IMR-90 (cell line): ENCODE results near the gene OR52W1. TPM values are rescaled to one million over a fixed set of nuclear protein-coding genes. Genes with fewer than 3 reads are reported as not detected.

Experiments
- ATAC-seq: fragments of 200-7000 bp; cut with Tn5 transposase; 2 replicates; pipeline ENCODE4 v1.9.1; 2020; ENCODE audit warnings: low read depth, mild to moderate bottlenecking, moderate library complexity
- Bru-seq: library from RNA; stranded (reverse); fragments of 400-500 nt; gene quantifications from one replicate; lab custom pipeline; 2021; lab: Mats Ljungman, UMichigan
- BruChase-seq, 2 experiments: library from RNA; stranded (reverse); fragments of 400-500 nt; gene quantifications; one replicate each; lab custom pipeline; 2021; lab: Mats Ljungman, UMichigan
- BruUV-seq: library from RNA; stranded (reverse); fragments of 400-500 nt; replicated peaks from 2 replicates; lab custom pipeline; 2021; lab: Mats Ljungman, UMichigan
- CTCF ChIA-PET: fragments of 300-600 bp; formaldehyde crosslinking; extraction: SDS; loops from one replicate; lab custom pipeline; 2021; ENCODE audit warnings: antibody characterized with exemption; lab: Yijun Ruan, JAX
- POLR2A ChIA-PET: fragments of 300-600 bp; sonication (Branson Sonifier 250); formaldehyde crosslinking; loops from one replicate; lab custom pipeline; 2022; ENCODE audit warnings: antibody characterized with exemption; ENCODE audit not compliant: unreplicated experiment; lab: Charles Lee
- DNase-seq: peaks from one replicate; pipeline ENCODE4 v3.0.0; 2013
- H2AFZ ChIP-seq: replicated peaks from 2 replicates; pipeline ENCODE3; 2013; ENCODE audit warnings: low read length, mild to moderate bottlenecking; ENCODE audit not compliant: poor library complexity
- H2AK5ac ChIP-seq: 2 replicates; pipeline ENCODE4 v1.6.1; 2013; ENCODE audit warnings: low read depth, low read length, inconsistent platforms
- H2AK9ac ChIP-seq: replicated peaks from 2 replicates; pipeline ENCODE3; 2013; ENCODE audit warnings: mild to moderate bottlenecking, low read depth, low read length, moderate library complexity; ENCODE audit not compliant: poor library complexity
- H2BK120ac ChIP-seq: 2 replicates; pipeline ENCODE4 v1.6.1; 2013; ENCODE audit warnings: low read depth, low read length, inconsistent platforms
- H2BK15ac ChIP-seq: 3 replicates; pipeline ENCODE4 v1.6.1; 2013; ENCODE audit warnings: low read depth, low read length, inconsistent platforms
- H2BK20ac ChIP-seq: 2 replicates; pipeline ENCODE4 v1.6.1; 2013; ENCODE audit warnings: low read depth, mild to moderate bottlenecking, inconsistent platforms, low read length, moderate library complexity
- H2BK5ac ChIP-seq: 2 replicates; pipeline ENCODE4 v1.6.1; 2013; ENCODE audit warnings: mild to moderate bottlenecking, low read depth, low read length, inconsistent platforms; ENCODE audit not compliant: poor library complexity, severe bottlenecking
- H3K14ac ChIP-seq: replicated peaks from 2 replicates; pipeline ENCODE4 v1.6.1; 2013; ENCODE audit warnings: low read depth, low read length, inconsistent platforms
- H3K18ac ChIP-seq: 2 replicates; pipeline ENCODE4 v1.6.1; 2013; ENCODE audit warnings: low read depth, low read length, control low read depth
- H3K23ac ChIP-seq: 2 replicates; pipeline ENCODE4 v1.6.1; 2013; ENCODE audit warnings: low read depth, low read length, inconsistent platforms
- H3K27ac ChIP-seq: 2 replicates; pipeline ENCODE4 v1.5.1; 2013; ENCODE audit warnings: mild to moderate bottlenecking, control low read depth, low read length; ENCODE audit not compliant: insufficient read depth
- H3K27me3 ChIP-seq: 2 replicates; pipeline ENCODE4 v1.6.1; 2013; ENCODE audit warnings: low read length; ENCODE audit not compliant: control insufficient read depth, insufficient read depth
- H3K36me3 ChIP-seq: 2 replicates; pipeline ENCODE4 v1.6.1; 2013; ENCODE audit warnings: low read length, mixed read lengths; ENCODE audit not compliant: control insufficient read depth, insufficient read depth
- H3K4ac ChIP-seq: 2 replicates; pipeline ENCODE4 v1.6.1; 2013; ENCODE audit warnings: low read depth, low read length, inconsistent platforms
- H3K4me1 ChIP-seq: 2 replicates; pipeline ENCODE4 v1.6.1; 2013; ENCODE audit warnings: low read length, mixed read lengths; ENCODE audit not compliant: control insufficient read depth, insufficient read depth
- H3K4me2 ChIP-seq: 2 replicates; pipeline ENCODE4 v1.6.1; 2013; ENCODE audit warnings: low read depth, mild to moderate bottlenecking, control low read depth, low read length, moderate library complexity
- H3K4me3 ChIP-seq: 2 replicates; pipeline ENCODE4 v1.5.1; 2013; ENCODE audit warnings: low read depth, mild to moderate bottlenecking, control low read depth, low read length, moderate library complexity; ENCODE audit not compliant: insufficient read depth
- H3K56ac ChIP-seq: 2 replicates; pipeline ENCODE4 v1.6.1; 2013; ENCODE audit warnings: low read length, inconsistent platforms; ENCODE audit not compliant: insufficient read depth; ENCODE audit errors: extremely low read depth
- H3K79me1 ChIP-seq, 2 experiments: 2 replicates each; pipeline ENCODE4 v1.6.1; 2013; ENCODE audit warnings: low read length in 2 of 2, inconsistent platforms in 1 of 2, low read depth in 1 of 2
- H3K9ac ChIP-seq: 2 replicates; pipeline ENCODE4 v1.6.1; 2013; ENCODE audit warnings: low read depth, low read length, control low read depth
- H3K9me1 ChIP-seq: 2 replicates; pipeline ENCODE4 v1.6.1; 2013; ENCODE audit warnings: low read length, inconsistent platforms; ENCODE audit not compliant: insufficient read depth
- H3K9me3 ChIP-seq: 2 replicates; pipeline ENCODE4 v1.6.1; 2013; ENCODE audit warnings: low read length; ENCODE audit not compliant: control insufficient read depth, insufficient read depth
- H4K20me1 ChIP-seq: 2 replicates; pipeline ENCODE4 v1.6.1; 2013; ENCODE audit warnings: low read length, inconsistent platforms; ENCODE audit not compliant: insufficient read depth
- H4K5ac ChIP-seq: 2 replicates; pipeline ENCODE4 v1.6.1; 2013; ENCODE audit warnings: mild to moderate bottlenecking, low read depth, low read length, control low read depth
- H4K8ac ChIP-seq, 2 experiments: 2 replicates each; pipeline ENCODE4 v1.6.1; 2013; ENCODE audit warnings: low read depth in 2 of 2, low read length in 2 of 2, control low read depth in 1 of 2, inconsistent platforms in 1 of 2
- H4K91ac ChIP-seq: 2 replicates; pipeline ENCODE4 v1.6.1; 2013; ENCODE audit warnings: low read depth, low read length, inconsistent platforms; ENCODE audit not compliant: insufficient read depth
- CEBPB ChIP-seq: IDR thresholded peaks from 2 replicates; pipeline ENCODE4 v1.6.1; 2012; ENCODE audit warnings: low read depth, low read length, improper control_type of control experiment
- CTCF ChIP-seq: conservative IDR thresholded peaks from 2 replicates; pipeline ENCODE4 v1.5.1; 2012; ENCODE audit warnings: mild to moderate bottlenecking, low read depth, low read length, improper control_type of control experiment
- ELK1 ChIP-seq: fragments of 150-350 bp; IDR thresholded peaks from 2 replicates; pipeline ENCODE4 v1.6.1; 2016; ENCODE audit warnings: low read depth, mild to moderate bottlenecking, low read length, moderate library complexity, borderline replicate concordance
- POLR2A ChIP-seq: IDR thresholded peaks from 2 replicates; pipeline ENCODE4 v1.6.1; 2012; ENCODE audit warnings: mild to moderate bottlenecking, low read depth, low read length
- RAD21 ChIP-seq: IDR thresholded peaks from 2 replicates; pipeline ENCODE4 v1.6.1; 2012; ENCODE audit warnings: low read length, improper control_type of control experiment
- RFX5 ChIP-seq: IDR thresholded peaks from 2 replicates; pipeline ENCODE4 v1.8.0; 2012; ENCODE audit warnings: low read depth, mild to moderate bottlenecking, low read length, moderate library complexity
- WGBS, 2 experiments: methylation state at CpG; one replicate each; pipeline versions ENCODE4 v1.1.5 to v1.1.7; 2013; ENCODE audit warnings: missing lambda C conversion rate in 2 of 2; ENCODE audit not compliant: insufficient read length in 1 of 2; ENCODE audit errors: extremely low coverage in 2 of 2; 5-methylcytosine and 5-hydroxymethylcytosine counted together
- dilution Hi-C: fragments of 300-500 bp; cut with HindIII; formaldehyde crosslinking; loops from one replicate; pipeline ENCODE4 v1.14.3; 2018; ENCODE audit warnings: low sequenced_read_pairs; ENCODE audit not compliant: unreplicated experiment
- in situ Hi-C: fragments of 300-500 bp; cut with MboI; formaldehyde crosslinking; loops from 3 replicates; pipeline ENCODE4 v1.14.3; 2019; ENCODE audit warnings: low sequenced_read_pairs, inconsistent platforms, mixed read lengths
- intact Hi-C: fragments of 100-400 bp; cut with micrococcal nuclease; formaldehyde crosslinking; loops from 2 replicates; pipeline ENCODE4 v1.10.0; 2022
- long read RNA-seq: library from polyadenylated mRNA; unstranded; transcript quantifications from one replicate; pipeline ENCODE4 v2.0.0, GENCODE V29; 2021; ENCODE audit not compliant: unreplicated experiment
- polyA plus RNA-seq, 3 experiments: library from polyadenylated mRNA; depleted of rRNA; stranded (reverse); fragments of >200 nt; gene quantifications; 2 replicates each; pipeline ENCODE4 v1.2.3, GENCODE V29; 2012; ENCODE audit warnings: low replicate concordance in 1 of 3
- total RNA-seq: library from RNA; depleted of rRNA; stranded (reverse); fragments of >200 nt; gene quantifications from 2 replicates; pipeline ENCODE4 v1.2.3, GENCODE V29; 2012; rRNA removed

Gene OR52W1
- total RNA-seq = not detected in 2 replicates
- not detected in 2 replicates for polyA plus RNA-seq (2012; rRNA removed)
- not detected in 2 replicates for polyA plus RNA-seq (2012; cell fraction: cytosol; rRNA removed)
- polyA plus RNA-seq (2012; cell fraction: nucleus; rRNA removed; ENCODE audit: low replicate concordance) = not detected in 2 replicates
- Bru-seq, nascent RNA = not detected
- BruChase-seq, experiment 1, labeled RNA remaining after a 6-hour chase = not detected
- not detected for BruChase-seq, experiment 2, labeled RNA remaining after a 2-hour chase
- long read RNA-seq = 0 reads

GRCh38 chr11:6199174-6199810, at the start of gene OR52W1:
Gene OR52W1 (plus strand): TSS chr11:6199224. CDS start chr11:6199224, 0 bp downstream.
- H2AFZ ChIP-seq = no peak within 1 kb of the TSS
- H4K8ac ChIP-seq = no peak within 1 kb of the TSS
- no peak within 1 kb of the TSS for H2BK15ac ChIP-seq
- dilution Hi-C loops = no loop called here
- peaks cover 2% of the 10 kb centered on the region; the same call in 1 of the 2 replicates for H3K4me1 ChIP-seq
- no peaks in the 10 kb centered on the region for H3K9me1 ChIP-seq
- no peak within 1 kb of the TSS for H2BK120ac ChIP-seq
- no peak within 1 kb of the TSS for H4K91ac ChIP-seq
- no TSS peak for BruUV-seq
- H3K79me1 ChIP-seq = no peaks in the 10 kb centered on the region
- ChIA-PET CTCF (no interaction called here), POLR2A (no interaction called here)
- intact Hi-C loops = no loop called here
- no peak within 1 kb of the TSS for H3K56ac ChIP-seq
- H3K18ac ChIP-seq = no peak within 1 kb of the TSS
- no peak within 1 kb of the TSS for H2BK20ac ChIP-seq
- H3K14ac ChIP-seq = no peak within 1 kb of the TSS
- no peaks in the 10 kb centered on the region for H3K36me3 ChIP-seq
- H3K9ac ChIP-seq = no peak within 1 kb of the TSS
- no peaks in the 10 kb centered on the region for H4K20me1 ChIP-seq
- H4K5ac ChIP-seq = no peak within 1 kb of the TSS
- H3K9me3 ChIP-seq = no peaks in the 10 kb centered on the region
- peaks cover 1% of the 10 kb centered on the region; the same call in 1 of the 2 replicates for H3K27me3 ChIP-seq
- no peak within 1 kb of the TSS for H3K4me2 ChIP-seq
- no peak within 1 kb of the TSS for H2AK9ac ChIP-seq
- 100% methylated on average over 4 of the region's 5 CpGs; no CpG with 5 or more reads in 1 of the 2 experiments for WGBS, 2 experiments
- H3K4ac ChIP-seq = no peak within 1 kb of the TSS
- H3K27ac ChIP-seq = no peak within 1 kb of the TSS
- no peak within 1 kb of the TSS for H2AK5ac ChIP-seq
- DNase-seq = no peak
- no peak within 1 kb of the TSS for H3K23ac ChIP-seq
- H3K4me3 ChIP-seq = no peak within 1 kb of the TSS
- ATAC-seq = no peak
- H2BK5ac ChIP-seq = no peak within 1 kb of the TSS
- TF ChIP-seq CEBPB = no peak
- no peak for TF ChIP-seq CTCF
- TF ChIP-seq POLR2A = no peak
- no peak for TF ChIP-seq RFX5
- TF ChIP-seq RAD21 = no peak
- TF ChIP-seq ELK1 = no peak
- in situ Hi-C loops = no loop called here
